HG03354 (cell line): ENCODE measurements around the gene CABYR.

Experiments
- ATAC-seq: cut with Tn5 transposase; IDR thresholded peaks from one replicate; pipeline ENCODE4 v1.9.1; 2021; ENCODE audit warnings: mild to moderate bottlenecking; ENCODE audit not compliant: unreplicated experiment, poor library complexity, severe bottlenecking

CABYR gene

DNA sequence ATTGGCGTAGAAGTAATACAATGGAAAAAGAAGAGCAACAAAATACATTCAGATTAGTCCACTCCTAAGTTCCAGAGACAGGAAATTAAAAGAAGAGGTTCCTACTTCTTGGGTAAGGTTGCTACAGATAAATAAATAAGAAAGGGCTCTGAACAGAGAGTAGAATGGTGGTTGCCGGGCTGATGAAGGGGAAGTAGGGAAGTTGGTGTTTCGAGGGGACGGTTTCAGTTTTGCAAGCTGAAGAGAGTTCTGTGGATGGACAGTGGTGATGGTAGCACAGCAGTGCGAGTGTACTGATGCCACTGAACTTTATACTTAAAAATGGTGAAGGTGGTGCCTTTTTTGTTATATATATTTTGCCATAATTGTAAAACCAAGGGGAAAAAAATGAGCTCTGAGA, 48.2 kb downstream of the CABYR start:
- ATAC-seq: peak; percentile 60

DNA sequence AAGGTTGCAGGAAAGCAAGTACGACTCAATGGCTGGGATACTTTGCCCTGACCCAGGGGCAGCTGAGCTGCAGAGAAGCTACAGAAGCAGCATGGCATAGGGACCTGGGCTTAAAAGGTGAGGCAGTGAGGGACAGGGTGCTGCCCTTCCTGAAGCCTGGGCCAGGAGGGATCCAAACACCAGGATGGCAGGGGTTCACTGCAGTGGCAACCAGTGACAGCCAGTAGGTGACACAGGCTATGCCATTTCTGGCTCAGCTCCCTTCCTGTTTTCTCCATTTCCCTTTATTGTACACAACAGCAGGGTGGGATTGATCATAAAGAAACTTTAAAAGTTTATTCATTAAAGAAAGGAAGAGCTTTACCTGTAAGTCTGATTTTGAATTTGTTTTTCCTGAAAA, 48.8 kb downstream of the CABYR start:
- no peak for ATAC-seq

DNA sequence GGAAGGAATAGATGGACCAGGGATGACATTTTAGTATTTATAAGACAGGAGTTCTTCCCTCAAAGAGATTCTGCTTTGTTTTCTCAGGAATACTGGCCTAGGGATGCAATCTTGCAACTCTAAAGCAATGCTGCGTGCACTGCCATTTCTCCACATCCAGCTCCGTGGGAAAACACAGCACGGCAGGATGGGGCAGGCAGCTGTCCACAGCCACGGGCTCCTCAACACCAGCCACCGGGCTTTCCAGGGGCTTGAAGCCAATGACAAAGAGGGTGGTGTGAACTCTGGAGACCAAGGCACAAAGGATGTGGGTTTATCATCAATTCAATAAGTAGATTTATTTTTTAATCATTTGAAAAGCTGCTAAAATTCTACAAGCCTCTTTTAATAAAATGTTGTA, 49.3 kb downstream of the CABYR start:
- ATAC-seq: no peak

- ATAC-seq: peak; percentile 59
Observed at GRCh38 chr18:24189007-24189528, 50.2 kb downstream of the CABYR start.

- no peak for ATAC-seq
Observed at GRCh38 chr18:24189664-24190346, 50.9 kb downstream of the CABYR start.

DNA sequence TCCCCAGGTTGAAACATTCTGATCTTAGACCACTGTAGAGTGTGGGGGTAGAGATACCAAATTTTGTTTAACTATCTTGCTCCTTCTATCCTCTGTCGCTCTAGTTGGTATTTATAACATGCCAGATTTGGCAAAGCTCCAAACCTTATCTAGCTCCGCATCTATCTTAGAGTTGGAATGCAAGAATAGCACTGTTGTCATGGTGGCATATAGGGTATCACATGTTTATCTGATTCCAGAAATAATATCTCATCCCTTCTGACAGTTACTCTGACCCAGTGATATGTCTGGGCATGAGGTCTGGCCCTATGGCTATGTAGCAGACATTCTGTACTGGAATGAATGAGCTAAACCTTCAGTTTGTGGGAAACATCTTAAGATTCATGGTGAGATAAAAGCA, 51.7 kb downstream of the CABYR start:
- no peak for ATAC-seq

- no peak for ATAC-seq
Observed at GRCh38 chr18:24195296-24196053, 56.6 kb downstream of the CABYR start.

DNA sequence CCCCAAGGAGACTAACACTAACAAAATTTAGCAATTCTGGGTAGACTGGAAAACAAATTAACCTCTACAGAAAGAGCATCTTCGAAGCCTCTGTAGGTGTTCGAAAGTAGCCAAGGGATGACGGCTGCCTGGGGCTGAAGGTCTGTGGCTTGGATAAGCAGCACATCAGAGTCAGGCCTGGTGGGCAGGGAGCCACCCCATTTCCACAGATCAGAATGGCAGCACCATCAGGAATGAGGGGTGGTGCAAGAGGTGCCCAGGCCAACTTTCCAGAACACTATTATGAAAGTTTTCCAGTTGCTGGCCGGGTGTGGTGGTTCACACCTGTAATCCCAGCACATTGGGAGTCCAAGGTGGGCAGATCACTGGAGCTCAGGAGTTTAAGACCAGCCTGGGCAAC, 57.9 kb downstream of the CABYR start:
- no peak for ATAC-seq

- ATAC-seq: no peak
Observed at GRCh38 chr18:24197412-24197811, 58.5 kb downstream of the CABYR start.

GRCh38 chr18:24198461-24198860, 59.6 kb downstream of the CABYR start:
- no peak for ATAC-seq

GRCh38 chr18:24199372-24199962, 60.6 kb downstream of the CABYR start:
- ATAC-seq: no peak

- ATAC-seq: no peak
Observed at GRCh38 chr18:24200494-24201290, 61.8 kb downstream of the CABYR start.

DNA sequence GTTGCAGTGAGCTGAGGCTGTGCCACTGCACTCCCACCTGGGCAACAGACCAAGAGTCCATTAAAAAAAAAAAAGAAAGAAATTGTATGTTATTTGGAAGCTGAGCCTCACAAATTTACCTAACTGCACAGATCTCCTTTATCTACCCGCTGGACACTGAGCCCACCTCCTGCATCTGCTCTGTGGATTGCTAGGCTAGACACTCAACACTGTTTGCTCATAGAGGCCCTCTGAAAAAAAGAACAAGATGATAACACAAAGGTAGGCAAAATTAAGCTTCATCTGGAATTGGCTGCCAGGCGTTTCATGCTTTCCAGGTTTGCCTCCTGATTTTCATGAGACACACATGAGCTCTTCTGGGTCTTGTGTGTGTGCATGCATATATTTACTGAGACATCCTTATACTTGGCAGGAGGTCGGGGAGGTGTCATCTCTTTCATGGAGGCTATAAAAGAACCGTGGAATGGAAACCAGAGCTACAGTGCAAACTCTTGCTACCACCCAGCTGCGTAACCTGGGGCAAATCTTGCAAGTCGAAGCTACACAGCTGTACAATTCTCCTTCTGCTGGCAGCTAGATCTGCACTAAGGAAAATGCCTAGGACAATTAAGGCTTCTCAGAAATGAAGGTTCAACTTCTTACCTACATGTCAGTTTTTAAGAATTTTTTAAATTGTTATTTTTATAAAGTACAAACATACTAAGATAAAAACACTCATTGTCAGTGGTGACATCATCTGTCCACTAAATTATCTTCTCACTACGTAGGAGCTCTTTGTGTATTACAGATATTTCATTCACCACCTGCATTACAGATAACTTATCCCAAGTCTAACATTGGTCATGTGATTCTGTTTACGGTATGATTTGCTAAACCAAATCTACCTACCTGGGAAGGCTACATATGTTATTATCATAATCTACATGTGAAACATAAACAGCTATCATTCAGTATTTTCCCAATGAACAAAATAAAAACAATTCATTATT, 63.1 kb downstream of the CABYR start:
- no peak for ATAC-seq

DNA sequence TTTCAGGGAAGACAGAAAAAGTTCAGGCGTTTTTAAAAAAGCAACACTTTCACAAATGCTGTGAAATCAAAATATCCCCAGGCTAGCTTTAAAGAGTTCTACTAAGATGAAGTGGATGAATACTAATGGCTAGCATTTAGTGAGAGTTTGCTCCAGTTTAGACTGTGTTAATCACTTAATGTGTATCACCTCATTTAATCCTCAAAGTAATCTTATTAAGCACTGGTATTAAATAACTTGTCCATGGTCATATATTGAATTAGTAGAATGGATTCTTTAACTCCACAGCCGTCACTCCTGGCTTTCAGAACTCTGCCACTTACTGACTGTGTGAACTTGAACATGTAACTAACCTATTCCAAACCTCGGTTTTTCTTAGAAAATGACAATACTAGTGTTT, 66.0 kb downstream of the CABYR start:
- ATAC-seq: no peak

DNA sequence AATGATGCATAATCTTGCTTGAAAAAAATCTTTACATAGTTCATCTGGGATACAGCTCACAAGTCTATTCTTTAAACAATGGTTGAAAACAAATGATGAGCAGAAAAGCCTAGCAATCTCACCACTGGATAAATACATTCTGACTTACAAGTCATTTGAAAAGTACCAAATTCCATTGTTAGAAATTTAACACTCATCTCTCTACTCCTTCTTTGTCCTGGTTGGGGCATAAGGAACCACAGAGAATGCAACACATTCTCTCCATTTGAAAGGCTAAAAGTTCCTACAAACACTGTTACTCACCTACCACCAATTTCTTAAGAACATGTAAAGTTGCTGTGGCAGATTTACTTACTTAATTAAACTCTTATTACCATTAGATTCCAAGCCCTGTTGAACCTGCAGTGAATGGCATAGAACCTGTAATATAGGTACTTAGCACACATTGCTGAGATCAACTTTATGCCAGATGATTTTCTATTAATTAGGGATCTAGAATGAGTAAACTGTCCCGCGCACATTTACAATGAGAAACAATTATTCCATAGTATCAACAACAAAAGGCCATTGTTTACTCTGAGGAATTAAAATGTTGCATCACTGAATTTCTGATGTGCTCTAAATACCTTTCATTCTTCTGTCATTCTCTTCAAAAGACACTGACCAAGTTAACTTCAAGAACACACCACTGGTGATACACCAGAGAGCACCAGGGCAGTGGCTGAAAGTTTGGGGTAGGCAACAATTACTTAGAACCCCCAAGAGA, 69.6 kb downstream of the CABYR start:
- no peak for ATAC-seq

DNA sequence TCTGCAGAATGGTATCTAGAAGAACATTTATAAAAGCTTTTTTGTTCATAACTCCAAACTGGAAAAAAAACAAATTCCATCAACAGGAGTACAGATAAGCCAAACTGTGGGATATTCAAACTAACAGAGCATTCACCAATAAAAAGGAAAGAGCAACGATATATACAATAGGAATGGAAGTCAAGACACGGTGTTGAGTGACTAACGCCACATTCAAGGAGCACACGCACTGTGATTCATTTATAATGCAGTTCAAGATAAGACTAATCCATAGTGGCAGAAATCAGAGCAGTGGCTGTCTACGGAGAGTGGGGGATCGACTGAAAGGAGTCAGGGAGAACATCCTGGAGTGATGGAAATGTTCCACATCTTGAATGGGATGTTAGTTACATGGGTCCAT, 70.7 kb downstream of the CABYR start:
- no peak for ATAC-seq
